AG09319 (cell line): ENCODE results near the gene FNTB.

Experiments
- DNase-seq: peaks from one replicate; pipeline ENCODE4 v3.0.0-alpha.2; 2010; ENCODE audit warnings: low read depth; ENCODE audit errors: extremely low read depth
- CTCF ChIP-seq: IDR thresholded peaks from 2 replicates; pipeline ENCODE4 v1.5.1; 2011; ENCODE audit warnings: low read depth, mild to moderate bottlenecking, inconsistent platforms, low read length, moderate library complexity

The FNTB gene

DNA sequence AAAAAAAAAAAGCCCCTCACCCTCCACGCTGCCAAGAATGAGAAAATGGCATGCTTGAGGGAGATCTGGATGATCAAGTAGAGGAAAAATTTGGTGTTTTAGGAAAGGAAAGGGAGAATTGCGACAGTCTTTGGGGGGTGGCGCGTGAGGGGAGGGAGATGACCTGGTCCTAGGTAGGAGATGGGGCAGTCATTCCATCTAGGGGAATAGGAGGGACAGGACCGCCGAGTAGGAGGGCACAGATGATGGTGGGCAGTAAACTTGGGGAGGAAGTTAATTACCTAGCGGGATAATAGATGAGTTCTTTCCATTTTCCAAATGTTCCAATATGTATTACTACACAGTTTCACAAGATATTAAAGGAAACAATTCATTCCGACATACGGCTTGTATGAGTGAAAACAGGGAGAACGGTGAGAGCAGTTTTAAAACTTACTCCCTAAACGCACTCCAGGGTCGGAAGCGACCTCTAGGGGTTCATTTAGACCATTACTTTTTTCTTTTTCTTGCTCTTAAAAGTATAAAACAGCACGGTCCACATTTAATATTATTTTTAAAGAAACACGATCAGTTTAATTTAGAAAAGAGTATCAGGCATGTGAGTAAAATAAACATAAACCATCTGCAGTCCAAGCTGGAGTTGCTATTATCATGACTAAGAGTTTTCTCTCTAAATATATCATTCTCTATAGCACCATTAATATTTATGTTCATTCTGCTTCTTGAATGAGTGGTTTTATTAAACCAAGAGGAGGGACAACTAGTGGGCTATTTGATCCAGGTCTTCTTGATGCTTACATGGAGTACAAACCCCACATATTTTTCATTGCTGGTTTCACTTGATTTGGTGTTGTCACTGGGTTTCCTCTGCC, 3.0 kb upstream of the FNTB start:
- peak; percentile 59 for TF ChIP-seq CTCF
- peak; percentile 16 for DNase-seq

DNA sequence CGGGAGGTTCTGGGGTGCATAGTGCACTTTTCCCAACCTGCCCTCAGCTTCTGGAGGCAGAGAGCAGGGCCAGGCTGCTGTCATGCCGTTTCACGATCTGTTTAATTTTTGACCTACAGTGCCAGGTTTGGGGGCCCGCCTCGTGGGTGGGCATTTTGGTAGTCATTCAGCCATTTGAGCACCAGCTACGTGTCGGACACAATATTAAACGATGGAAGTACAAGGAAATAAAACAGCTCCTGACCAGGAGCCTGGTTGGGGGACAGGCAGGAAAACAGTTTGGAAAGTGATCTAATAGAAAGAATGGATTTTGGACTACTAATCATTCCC, 708 bp downstream of the FNTB start:
- DNase-seq: no peak
- no peak for TF ChIP-seq CTCF

GRCh38 chr14:64990296-64990695, 3.6 kb downstream of the FNTB start:
- no peak for DNase-seq
- TF ChIP-seq CTCF: no peak

DNA sequence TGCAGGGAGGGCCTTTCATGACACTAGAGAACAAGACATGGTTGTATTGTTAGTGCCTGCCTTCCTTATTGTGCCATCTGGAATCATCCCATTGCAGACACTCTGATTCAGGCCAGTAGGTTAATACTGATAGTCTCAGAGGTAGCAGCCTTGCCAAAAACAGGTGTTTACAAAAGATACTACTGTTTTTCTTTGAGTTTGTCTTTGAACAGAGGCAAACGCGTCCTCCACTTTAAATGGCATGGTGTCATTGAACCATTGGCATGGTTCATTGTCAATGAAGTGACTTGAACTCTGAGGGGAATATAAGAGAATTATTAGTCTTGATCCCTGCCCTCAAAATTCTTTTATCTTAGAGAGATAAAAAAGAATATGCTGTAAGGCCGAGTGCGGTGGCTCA, 4.2 kb downstream of the FNTB start:
- TF ChIP-seq CTCF: no peak
- DNase-seq: no peak

DNA sequence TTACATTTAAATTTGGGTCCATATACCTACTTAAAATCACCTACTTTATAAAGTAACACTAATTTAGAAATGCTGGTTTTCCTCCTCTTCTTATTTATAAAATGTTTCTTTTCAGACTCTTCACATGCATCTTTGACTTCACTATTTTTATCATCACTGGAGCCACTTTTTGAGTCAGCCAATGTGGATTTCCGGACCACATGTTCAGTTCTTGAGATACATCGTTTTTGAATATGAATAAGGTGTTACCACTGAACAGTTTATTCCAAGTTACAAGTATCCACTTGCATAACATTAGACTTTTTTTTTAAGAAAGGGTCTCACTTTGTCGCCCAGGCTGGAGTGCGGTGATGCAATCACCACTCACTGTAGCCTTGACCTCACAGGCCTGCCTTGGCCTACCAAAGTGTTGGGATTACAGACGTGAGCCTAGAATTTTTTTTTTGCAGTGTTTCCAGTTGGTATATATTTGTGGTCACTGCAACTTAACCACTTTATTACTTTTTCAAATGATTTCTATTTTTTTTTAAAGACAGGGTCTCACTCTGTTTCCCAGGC, 5.7 kb downstream of the FNTB start:
- no peak for DNase-seq
- no peak for TF ChIP-seq CTCF

- TF ChIP-seq CTCF: no peak
- DNase-seq: no peak
Observed at GRCh38 chr14:64993266-64993930, 6.7 kb downstream of the FNTB start.

DNA sequence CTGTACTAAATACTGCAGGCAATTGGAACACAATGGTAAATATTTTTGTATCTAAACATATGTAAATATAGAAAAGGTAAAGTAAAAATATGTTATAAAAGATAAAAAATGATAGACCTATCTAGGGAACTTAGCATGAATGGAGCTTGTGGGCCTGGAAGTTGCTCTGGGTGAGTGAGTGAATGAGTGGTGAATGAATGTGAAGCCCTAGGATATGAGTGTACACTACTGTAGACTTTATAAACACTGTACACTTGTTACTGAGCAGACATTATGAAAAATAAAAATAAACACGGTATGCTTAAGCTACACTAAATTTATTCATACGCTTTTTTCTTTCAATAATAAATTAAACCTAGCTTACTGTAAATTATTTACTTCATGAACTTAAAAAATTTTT, 7.8 kb downstream of the FNTB start:
- DNase-seq: no peak
- TF ChIP-seq CTCF: no peak
